Uterus (tissue), 2 donors: ENCODE results near the gene RPRD1B.
"Not testable (repeated sequence)": the region's sequence is repeated elsewhere in the genome, so short reads cannot be mapped to it uniquely, and the experiment has no call there.

Experiments
- POLR2A ChIP-seq, 2 donors: fragments of 450-650 bp; IDR thresholded peaks; one replicate each; pipeline ENCODE4 v1.6.1; 2016; ENCODE audit warnings: antibody characterized with exemption in 2 of 2, mild to moderate bottlenecking in 1 of 2, moderate library complexity in 1 of 2
- TF ChIP-seq, protein P1 (sequence below), 4 experiments: fragments of 200-600 bp in 2 of 4; fragments of 450-650 bp in 2 of 4; sonication (generic) in 2 of 4; IDR thresholded peaks; one replicate each; pipeline ENCODE4 v1.5.1; 2016 to 2019; ENCODE audit warnings: antibody characterized with exemption in 4 of 4, mild to moderate bottlenecking in 2 of 4, moderate library complexity in 1 of 4

- TF ChIP-seq, protein P1, sequence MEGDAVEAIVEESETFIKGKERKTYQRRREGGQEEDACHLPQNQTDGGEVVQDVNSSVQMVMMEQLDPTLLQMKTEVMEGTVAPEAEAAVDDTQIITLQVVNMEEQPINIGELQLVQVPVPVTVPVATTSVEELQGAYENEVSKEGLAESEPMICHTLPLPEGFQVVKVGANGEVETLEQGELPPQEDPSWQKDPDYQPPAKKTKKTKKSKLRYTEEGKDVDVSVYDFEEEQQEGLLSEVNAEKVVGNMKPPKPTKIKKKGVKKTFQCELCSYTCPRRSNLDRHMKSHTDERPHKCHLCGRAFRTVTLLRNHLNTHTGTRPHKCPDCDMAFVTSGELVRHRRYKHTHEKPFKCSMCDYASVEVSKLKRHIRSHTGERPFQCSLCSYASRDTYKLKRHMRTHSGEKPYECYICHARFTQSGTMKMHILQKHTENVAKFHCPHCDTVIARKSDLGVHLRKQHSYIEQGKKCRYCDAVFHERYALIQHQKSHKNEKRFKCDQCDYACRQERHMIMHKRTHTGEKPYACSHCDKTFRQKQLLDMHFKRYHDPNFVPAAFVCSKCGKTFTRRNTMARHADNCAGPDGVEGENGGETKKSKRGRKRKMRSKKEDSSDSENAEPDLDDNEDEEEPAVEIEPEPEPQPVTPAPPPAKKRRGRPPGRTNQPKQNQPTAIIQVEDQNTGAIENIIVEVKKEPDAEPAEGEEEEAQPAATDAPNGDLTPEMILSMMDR (IDR thresholded peaks at IDR 0.05) = not testable (repeated sequence)
- not testable (repeated sequence) for TF ChIP-seq POLR2A (IDR thresholded peaks at IDR 0.05)
Measured at GRCh38 chr20:38107916-38108315, 74.4 kb downstream of the RPRD1B start.
